ENCODE results near the gene RPS6KA1.

- no peak for TF ChIP-seq KLF6 (CRISPR knock-in tag; IDR thresholded peaks at IDR 0.05; ENCODE audit: borderline replicate concordance)
- TF ChIP-seq TAF1 (IDR thresholded peaks at IDR 0.05; ENCODE audit: control insufficient read depth, extremely low read depth, insufficient read depth, low read length, severe bottlenecking): no peak
- no peak for TF ChIP-seq RNF2 (IDR thresholded peaks at IDR 0.05)
- TF ChIP-seq JUND (IDR thresholded peaks at IDR 0.05; ENCODE audit: borderline replicate concordance, low read depth, low read length): no peak
- TF ChIP-seq JUND (tag; IDR thresholded peaks at IDR 0.05; ENCODE audit: borderline replicate concordance, low read depth, low read length): no peak
- TF ChIP-seq, protein P1, sequence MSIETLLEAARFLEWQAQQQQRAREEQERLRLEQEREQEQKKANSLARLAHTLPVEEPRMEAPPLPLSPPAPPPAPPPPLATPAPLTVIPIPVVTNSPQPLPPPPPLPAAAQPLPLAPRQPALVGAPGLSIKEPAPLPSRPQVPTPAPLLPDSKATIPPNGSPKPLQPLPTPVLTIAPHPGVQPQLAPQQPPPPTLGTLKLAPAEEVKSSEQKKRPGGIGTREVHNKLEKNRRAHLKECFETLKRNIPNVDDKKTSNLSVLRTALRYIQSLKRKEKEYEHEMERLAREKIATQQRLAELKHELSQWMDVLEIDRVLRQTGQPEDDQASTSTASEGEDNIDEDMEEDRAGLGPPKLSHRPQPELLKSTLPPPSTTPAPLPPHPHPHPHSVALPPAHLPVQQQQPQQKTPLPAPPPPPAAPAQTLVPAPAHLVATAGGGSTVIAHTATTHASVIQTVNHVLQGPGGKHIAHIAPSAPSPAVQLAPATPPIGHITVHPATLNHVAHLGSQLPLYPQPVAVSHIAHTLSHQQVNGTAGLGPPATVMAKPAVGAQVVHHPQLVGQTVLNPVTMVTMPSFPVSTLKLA (conservative IDR thresholded peaks at IDR 0.05): no peak
- no peak for TF ChIP-seq EZH2 (IDR thresholded peaks at IDR 0.05; ENCODE audit: borderline replicate concordance, low read depth, low read length)
- TF ChIP-seq MXI1 (IDR thresholded peaks at IDR 0.05; ENCODE audit: low read depth, low read length): no peak
- TF ChIP-seq TEAD4 (IDR thresholded peaks at IDR 0.05; ENCODE audit: low read length): no peak
- no peak for TF ChIP-seq TEAD4 (CRISPR knock-in tag; IDR thresholded peaks at IDR 0.05; ENCODE audit: borderline replicate concordance)
- TF ChIP-seq ZNF445 (CRISPR knock-in tag; IDR thresholded peaks at IDR 0.05; ENCODE audit: low read depth): no peak
- TF ChIP-seq GMEB1 (CRISPR knock-in tag; IDR thresholded peaks at IDR 0.05): no peak
- TF ChIP-seq TCF3 (CRISPR knock-in tag; IDR thresholded peaks at IDR 0.05): no peak
These were observed 27.4 kb downstream of the RPS6KA1 start for GRCh38 chr1:26557008-26557407.
